ENCODE measurements around the gene BATF3. TPM values are rescaled to one million over a fixed set of nuclear protein-coding genes. Genes with fewer than 3 reads are reported as not detected.

BATF3 gene
- total RNA-seq, 2 donors from 2014 or later: 3.4 TPM; not detected in 1

DNA sequence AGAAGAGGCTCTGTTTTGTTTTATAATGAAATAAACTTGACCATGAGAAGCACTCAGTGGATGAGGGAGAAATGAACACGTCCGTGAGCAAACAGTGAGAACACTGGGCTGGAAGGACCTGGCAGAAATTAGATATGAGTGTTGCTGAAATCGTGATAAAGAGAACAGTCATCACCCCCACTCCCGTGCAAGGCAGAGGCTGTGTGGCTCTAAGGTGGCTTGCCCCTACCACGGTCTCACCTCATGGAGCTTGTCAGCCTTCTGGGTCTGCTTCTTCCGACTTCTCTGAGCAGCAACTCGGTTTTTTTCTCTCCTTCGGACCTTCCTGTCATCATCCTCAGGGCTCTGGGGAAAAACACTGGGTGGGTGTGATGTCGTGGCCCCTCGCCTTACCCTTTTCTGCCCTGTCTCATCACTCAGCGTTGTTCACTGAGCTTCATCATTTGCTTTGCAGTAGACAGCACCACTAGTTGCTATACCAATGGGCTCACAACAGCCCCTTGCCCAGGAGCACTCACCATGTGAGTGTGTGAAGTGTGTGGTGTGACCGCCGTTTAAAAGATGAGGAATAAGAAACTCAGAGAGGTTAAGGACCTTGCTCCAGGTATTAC lies 2.8 kb downstream of the BATF3 start:
- DNase-seq: no peak
- Histone ChIP-seq H3K4me1 (peaks cover 31% of the 10 kb centered on the region), H3K36me3 (replicated peaks in 1 of 2; ENCODE audit: insufficient read depth in 1 of 2, low read depth in 2 of 2) (no peaks in the 10 kb centered on the region), H3K9me3 (no peaks in the 10 kb centered on the region), H3K4me3 (no peak overlapping the region), H3K27ac (no peak overlapping the region), H3K27me3 (peaks cover 0 to 21% of the 10 kb centered on the region in 2 donors)
- no peak for ATAC-seq
- TF ChIP-seq, protein P1, sequence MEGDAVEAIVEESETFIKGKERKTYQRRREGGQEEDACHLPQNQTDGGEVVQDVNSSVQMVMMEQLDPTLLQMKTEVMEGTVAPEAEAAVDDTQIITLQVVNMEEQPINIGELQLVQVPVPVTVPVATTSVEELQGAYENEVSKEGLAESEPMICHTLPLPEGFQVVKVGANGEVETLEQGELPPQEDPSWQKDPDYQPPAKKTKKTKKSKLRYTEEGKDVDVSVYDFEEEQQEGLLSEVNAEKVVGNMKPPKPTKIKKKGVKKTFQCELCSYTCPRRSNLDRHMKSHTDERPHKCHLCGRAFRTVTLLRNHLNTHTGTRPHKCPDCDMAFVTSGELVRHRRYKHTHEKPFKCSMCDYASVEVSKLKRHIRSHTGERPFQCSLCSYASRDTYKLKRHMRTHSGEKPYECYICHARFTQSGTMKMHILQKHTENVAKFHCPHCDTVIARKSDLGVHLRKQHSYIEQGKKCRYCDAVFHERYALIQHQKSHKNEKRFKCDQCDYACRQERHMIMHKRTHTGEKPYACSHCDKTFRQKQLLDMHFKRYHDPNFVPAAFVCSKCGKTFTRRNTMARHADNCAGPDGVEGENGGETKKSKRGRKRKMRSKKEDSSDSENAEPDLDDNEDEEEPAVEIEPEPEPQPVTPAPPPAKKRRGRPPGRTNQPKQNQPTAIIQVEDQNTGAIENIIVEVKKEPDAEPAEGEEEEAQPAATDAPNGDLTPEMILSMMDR (IDR thresholded peaks at IDR 0.05): no peak
- TF ChIP-seq POLR2A (IDR thresholded peaks at IDR 0.05): no peak
- WGBS, 2 donors: 56 to 60% methylated on average over 13 of the region's 13 CpGs
- intact Hi-C loops (cut with DNase I): no loop called here

DNA sequence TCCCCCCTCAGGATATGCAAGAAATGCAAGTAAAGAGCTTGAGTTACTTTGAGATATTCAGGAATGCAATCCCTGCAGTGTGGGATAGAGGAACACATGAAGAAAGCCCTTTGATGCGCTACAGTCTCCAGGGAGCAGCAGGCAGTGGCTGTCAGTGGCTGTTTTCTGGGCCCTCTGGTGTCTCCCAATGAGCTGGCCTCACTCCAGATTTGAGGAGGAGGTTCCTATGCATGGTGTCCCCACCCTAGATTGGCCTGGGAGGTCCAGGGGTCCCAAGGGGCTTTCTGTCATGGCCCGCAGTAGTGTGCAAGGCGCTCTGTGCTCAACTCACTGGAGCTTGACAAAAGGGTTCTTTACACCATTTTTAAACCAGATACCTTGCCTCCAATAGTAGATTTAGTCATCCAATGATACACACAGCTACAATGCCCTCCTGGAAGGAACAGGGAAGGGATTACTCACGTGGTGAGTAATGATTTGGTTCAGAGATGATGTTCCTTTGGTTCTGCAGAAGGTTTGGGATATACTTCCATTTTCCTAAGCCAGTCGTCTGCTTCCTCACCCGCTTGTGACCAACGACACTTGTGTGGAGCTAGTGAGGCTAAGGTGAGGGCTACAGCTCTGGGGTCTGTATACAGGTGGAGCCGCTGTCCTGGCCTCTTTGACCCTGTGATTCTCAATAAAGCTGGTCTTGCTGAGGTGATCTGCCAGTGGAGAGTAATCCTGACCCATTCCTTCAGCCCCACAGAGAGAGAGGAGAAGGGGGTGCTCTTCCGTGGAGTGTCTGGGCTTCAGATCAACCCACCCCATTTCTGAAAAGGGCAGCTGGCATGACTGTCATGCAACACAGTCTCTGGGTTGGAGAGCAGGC lies 6.6 kb downstream of the BATF3 start:
- intact Hi-C loops (cut with DNase I): no loop called here
- Histone ChIP-seq H3K27me3 (peaks cover 0 to 21% of the 10 kb centered on the region in 2 donors), H3K9me3 (no peaks in the 10 kb centered on the region), H3K4me1 (no peaks in the 10 kb centered on the region), H3K4me3 (no peak overlapping the region), H3K27ac (no peak overlapping the region), H3K36me3 (replicated peaks in 1 of 2; ENCODE audit: insufficient read depth in 1 of 2, low read depth in 2 of 2) (no peaks in the 10 kb centered on the region)
- no peak for TF ChIP-seq POLR2A (IDR thresholded peaks at IDR 0.05)
- TF ChIP-seq, protein P1 (IDR thresholded peaks at IDR 0.05): no peak
- 74 to 80% methylated on average over 9 of the region's 9 CpGs for WGBS, 2 donors
- ATAC-seq: no peak
- no peak for DNase-seq

DNA sequence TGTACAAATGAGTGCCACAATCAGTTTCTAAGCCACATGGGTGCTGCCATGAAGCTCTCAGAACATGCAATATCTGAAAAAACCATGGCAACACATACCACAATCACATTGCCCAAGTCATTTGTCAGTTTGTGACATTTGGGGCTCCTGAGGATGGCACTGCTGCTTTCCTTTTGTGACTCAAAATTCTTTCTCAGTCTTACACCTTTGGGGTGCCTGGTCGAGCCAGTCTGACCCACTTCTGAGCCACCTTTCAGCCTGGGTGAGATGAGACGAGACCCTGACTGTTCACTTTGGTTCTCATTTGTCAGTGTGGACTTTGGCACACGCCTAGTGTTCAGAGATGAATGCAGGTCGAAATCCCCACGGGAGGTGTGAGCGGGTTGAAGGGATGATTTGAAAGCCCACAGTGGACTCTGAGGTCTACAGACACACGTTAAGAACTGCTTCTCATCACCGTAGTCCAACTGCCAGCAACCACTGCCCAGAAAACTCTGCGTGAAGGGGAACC lies 8.0 kb downstream of the BATF3 start:
- Histone ChIP-seq H3K4me1 (no peaks in the 10 kb centered on the region), H3K27me3 (peaks cover 0 to 15% of the 10 kb centered on the region in 2 donors), H3K27ac (no peak overlapping the region), H3K4me3 (no peak overlapping the region), H3K9me3 (no peaks in the 10 kb centered on the region), H3K36me3 (replicated peaks in 1 of 2; ENCODE audit: insufficient read depth in 1 of 2, low read depth in 2 of 2) (no peaks in the 10 kb centered on the region)
- DNase-seq: no peak
- no peak for ATAC-seq
- intact Hi-C loops (cut with DNase I): no loop called here
- 57 to 65% methylated on average over 9 of the region's 9 CpGs for WGBS, 2 donors
- no peak for TF ChIP-seq POLR2A (IDR thresholded peaks at IDR 0.05)
- TF ChIP-seq, protein P1 (IDR thresholded peaks at IDR 0.05): no peak

DNA sequence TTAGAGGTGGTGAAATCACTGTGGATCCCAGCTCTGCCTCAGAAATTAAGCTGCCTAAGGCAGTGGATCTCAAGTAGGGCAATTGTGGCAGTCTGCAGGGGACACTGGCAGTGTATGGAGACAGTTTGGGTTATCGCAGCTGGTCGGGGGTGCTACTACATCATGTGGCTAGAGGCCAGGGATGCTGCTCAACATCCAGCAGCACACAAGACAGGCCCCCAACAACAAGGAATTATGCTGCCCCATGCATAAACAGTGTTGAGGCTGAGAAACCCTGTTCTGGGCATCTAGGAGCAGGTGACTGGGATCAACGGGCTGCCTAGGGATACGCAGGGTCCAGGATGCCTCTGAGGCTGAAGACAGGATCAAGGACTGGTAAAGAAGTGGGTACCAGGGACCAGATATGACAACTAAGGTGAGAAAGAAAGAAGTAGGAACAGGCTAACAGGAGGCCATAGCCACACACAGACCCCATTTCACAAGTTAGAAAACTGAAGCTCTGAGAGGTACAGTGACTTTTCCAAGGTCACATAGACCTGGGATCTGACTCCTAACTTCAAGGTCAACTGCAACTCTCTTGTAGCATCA lies 8.7 kb downstream of the BATF3 start:
- ATAC-seq (no peak), DNase-seq (no peak)
- 76 to 81% methylated on average over 4 of the region's 4 CpGs for WGBS, 2 donors
- TF ChIP-seq, protein P1 (IDR thresholded peaks at IDR 0.05): no peak
- no peak for TF ChIP-seq POLR2A (IDR thresholded peaks at IDR 0.05)
- Histone ChIP-seq H3K4me1 (no peaks in the 10 kb centered on the region), H3K27ac (no peak overlapping the region), H3K4me3 (no peak overlapping the region), H3K27me3 (peaks cover 0 to 8% of the 10 kb centered on the region in 2 donors), H3K36me3 (replicated peaks in 1 of 2; ENCODE audit: insufficient read depth in 1 of 2, low read depth in 2 of 2) (no peaks in the 10 kb centered on the region), H3K9me3 (no peaks in the 10 kb centered on the region)
- intact Hi-C loops (cut with DNase I): no loop called here
